Calu3 (cell line): Measurements from ENCODE around the gene TPP2. TPM values are rescaled to one million over a fixed set of nuclear protein-coding genes. Genes with fewer than 3 reads are reported as not detected.

Experiments
- BruUV-seq: library from RNA; stranded (reverse); fragments of 400-500 nt; replicated peaks from 2 replicates; lab custom pipeline; 2021; lab: Mats Ljungman, UMichigan
- CTCF ChIA-PET: fragments of 300-600 bp; sonication (Branson Sonifier 250); formaldehyde crosslinking; loops from one replicate; lab custom pipeline; 2022; ENCODE audit warnings: antibody characterized with exemption; lab: Charles Lee
- DNase-seq: peaks from one replicate; pipeline ENCODE4 v3.0.0; 2022
- H3K27ac Mint-ChIP-seq: one replicate; pipeline ENCODE4 v1.8.0; 2022; ENCODE audit warnings: mixed read lengths; ENCODE audit not compliant: unreplicated experiment
- H3K27me3 Mint-ChIP-seq: one replicate; pipeline ENCODE4 v1.8.0; 2022; ENCODE audit warnings: mixed read lengths; ENCODE audit not compliant: unreplicated experiment
- H3K36me3 Mint-ChIP-seq: one replicate; pipeline ENCODE4 v1.8.0; 2022; ENCODE audit warnings: mild to moderate bottlenecking, moderate library complexity, mixed read lengths; ENCODE audit not compliant: insufficient read depth, unreplicated experiment
- H3K4me1 Mint-ChIP-seq: one replicate; pipeline ENCODE4 v1.8.0; 2022; ENCODE audit warnings: mild to moderate bottlenecking, low read depth, mixed read lengths; ENCODE audit not compliant: unreplicated experiment
- H3K4me3 Mint-ChIP-seq: one replicate; pipeline ENCODE4 v1.8.0; 2022; ENCODE audit warnings: mild to moderate bottlenecking, low read depth, moderate library complexity, mixed read lengths; ENCODE audit not compliant: unreplicated experiment
- H3K9me3 Mint-ChIP-seq: one replicate; pipeline ENCODE4 v1.8.0; 2022; ENCODE audit warnings: low read depth, mixed read lengths; ENCODE audit not compliant: unreplicated experiment
- intact Hi-C: fragments of 100-400 bp; cut with micrococcal nuclease; formaldehyde crosslinking; loops from one replicate; pipeline ENCODE4 v1.10.0; 2022; ENCODE audit not compliant: unreplicated experiment
- total RNA-seq: library from RNA; stranded (reverse); gene quantifications from 2 replicates; pipeline ENCODE4 v1.2.3, GENCODE V29; 2022
- TF ChIP-seq, protein P1 (sequence below): fragments of 200-600 bp; IDR thresholded peaks from one replicate; pipeline ENCODE4 v1.8.0; 2022; ENCODE audit warnings: antibody characterized with exemption; ENCODE audit not compliant: unreplicated experiment

The TPP2 gene
- total RNA-seq, 1 experiment from 2014 or later, result 17.3 TPM

DNA sequence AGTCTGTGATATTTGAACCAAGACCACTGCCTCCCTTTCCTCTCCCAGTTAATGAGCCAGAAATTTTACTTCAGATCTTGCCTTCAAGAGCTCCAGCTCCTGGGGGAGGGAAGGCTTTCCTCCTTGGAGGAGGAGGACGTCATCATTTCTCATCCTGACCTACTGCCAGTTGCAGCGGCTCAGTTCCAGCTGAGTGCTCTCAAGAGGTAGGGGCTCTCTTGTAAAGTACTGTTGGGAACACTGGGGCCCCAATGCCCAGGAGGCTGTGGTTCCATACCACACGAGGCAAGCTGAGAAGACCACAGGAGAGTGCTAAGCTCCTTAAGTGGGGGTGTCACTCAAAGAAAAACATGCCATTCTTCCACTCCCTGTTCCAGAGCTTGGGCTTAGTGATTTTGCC is 61.9 kb downstream of the TPP2 start:
- CTCF ChIA-PET, result no interaction called here

DNA sequence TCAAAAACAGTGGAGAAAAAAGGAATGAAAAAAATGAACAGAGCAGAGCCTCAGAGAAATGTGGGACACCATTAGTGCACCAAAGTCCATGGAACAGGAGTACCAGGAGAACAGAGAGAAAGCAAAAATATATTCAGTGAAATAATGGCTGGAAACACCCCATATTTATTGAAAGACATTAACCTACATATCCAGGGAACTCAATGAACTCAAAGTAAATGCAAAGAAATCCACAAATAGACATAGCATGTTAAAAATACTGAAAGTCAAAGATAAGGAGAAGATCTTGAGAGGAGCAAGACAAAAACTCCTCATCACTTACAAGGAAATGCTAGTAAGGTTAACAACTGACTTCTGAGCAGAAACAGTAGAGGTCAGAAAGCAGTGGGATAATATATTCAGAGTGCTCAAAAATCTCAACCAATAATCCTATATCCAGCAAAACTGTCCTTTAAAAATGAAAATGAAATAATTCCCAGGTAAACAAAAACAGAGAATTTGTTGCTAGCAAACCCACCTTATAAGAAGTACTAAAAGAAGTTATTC is 62.5 kb downstream of the TPP2 start:
- H3K4me3 Mint-ChIP-seq, result no peak overlapping the region
- no peaks in the 10 kb centered on the region for H3K4me1 Mint-ChIP-seq
- DNase-seq, result no peak
- H3K27ac Mint-ChIP-seq, result no peak overlapping the region
- no peaks in the 10 kb centered on the region for H3K36me3 Mint-ChIP-seq
- TF ChIP-seq, protein P1, sequence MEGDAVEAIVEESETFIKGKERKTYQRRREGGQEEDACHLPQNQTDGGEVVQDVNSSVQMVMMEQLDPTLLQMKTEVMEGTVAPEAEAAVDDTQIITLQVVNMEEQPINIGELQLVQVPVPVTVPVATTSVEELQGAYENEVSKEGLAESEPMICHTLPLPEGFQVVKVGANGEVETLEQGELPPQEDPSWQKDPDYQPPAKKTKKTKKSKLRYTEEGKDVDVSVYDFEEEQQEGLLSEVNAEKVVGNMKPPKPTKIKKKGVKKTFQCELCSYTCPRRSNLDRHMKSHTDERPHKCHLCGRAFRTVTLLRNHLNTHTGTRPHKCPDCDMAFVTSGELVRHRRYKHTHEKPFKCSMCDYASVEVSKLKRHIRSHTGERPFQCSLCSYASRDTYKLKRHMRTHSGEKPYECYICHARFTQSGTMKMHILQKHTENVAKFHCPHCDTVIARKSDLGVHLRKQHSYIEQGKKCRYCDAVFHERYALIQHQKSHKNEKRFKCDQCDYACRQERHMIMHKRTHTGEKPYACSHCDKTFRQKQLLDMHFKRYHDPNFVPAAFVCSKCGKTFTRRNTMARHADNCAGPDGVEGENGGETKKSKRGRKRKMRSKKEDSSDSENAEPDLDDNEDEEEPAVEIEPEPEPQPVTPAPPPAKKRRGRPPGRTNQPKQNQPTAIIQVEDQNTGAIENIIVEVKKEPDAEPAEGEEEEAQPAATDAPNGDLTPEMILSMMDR, result no peak
- CTCF ChIA-PET, result no interaction called here
- intact Hi-C loops, result no loop called here
- no TSS peak for BruUV-seq
- H3K9me3 Mint-ChIP-seq, result no peaks in the 10 kb centered on the region
- no peaks in the 10 kb centered on the region for H3K27me3 Mint-ChIP-seq

More for the DNA sequence above, 61.9 kb downstream of the TPP2 start:
- TF ChIP-seq, protein P1, result no peak
- intact Hi-C loops, result no loop called here
- Mint-ChIP-seq H3K27ac (no peak overlapping the region), H3K4me1 (no peaks in the 10 kb centered on the region), H3K4me3 (no peak overlapping the region), H3K27me3 (no peaks in the 10 kb centered on the region), H3K36me3 (no peaks in the 10 kb centered on the region), H3K9me3 (no peaks in the 10 kb centered on the region)
- no peak for DNase-seq
- no TSS peak for BruUV-seq

DNA sequence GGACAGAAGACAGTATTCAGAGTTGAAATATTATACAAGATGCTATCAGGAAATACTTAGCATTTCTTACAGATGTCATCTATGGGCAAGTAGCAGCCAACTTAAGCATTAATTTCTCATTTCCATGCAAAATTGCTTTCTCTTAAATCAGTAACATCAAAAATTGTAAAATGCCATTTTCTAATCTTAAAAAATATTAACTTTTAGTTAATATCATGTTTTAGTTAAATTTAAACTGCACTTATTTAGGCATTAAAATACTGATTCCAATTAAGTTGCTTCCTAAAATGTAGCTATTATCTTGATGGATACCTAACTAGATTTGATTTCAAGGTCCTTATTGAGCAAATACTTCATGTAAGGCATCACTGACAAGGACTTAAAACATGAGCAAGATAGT is 70.2 kb downstream of the TPP2 start:
- TF ChIP-seq, protein P1, result no peak
- Mint-ChIP-seq H3K27ac (no peak overlapping the region), H3K4me3 (no peak overlapping the region), H3K27me3 (no peaks in the 10 kb centered on the region), H3K9me3 (no peaks in the 10 kb centered on the region), H3K36me3 (no peaks in the 10 kb centered on the region), H3K4me1 (no peaks in the 10 kb centered on the region)
- no TSS peak for BruUV-seq
- intact Hi-C loops, result no loop called here
- CTCF ChIA-PET, result interaction anchor here (0.6 kb wide), 1 partner anchor 59 kb away, joined by 4 read pairs; no protein-coding TSS in a partner anchor
- DNase-seq, result no peak

DNA sequence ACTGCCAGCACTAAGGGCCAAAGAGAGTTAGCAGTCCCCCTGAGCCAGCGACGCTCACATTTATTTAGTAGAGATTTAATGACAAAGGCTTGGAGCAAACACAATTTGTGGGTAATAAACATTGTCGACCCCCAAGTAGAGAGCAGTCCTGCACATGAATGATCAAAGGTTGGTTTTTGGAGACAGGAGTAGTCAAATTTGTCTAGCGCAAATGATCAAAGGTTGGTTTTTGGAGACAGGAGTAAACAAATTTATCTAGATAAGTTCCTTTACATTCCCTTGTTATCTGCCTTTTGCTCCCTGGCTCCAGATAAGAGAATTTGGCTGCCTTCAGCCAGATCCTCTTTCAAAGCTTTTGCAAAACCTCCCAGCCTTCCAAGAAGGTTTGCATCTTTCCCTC is 71.1 kb downstream of the TPP2 start:
- Mint-ChIP-seq H3K27ac (no peak overlapping the region), H3K36me3 (no peaks in the 10 kb centered on the region), H3K9me3 (no peaks in the 10 kb centered on the region), H3K4me3 (no peak overlapping the region), H3K4me1 (no peaks in the 10 kb centered on the region), H3K27me3 (no peaks in the 10 kb centered on the region)
- no TSS peak for BruUV-seq
- intact Hi-C loops, result no loop called here
- no peak for DNase-seq
- CTCF ChIA-PET, result no interaction called here
- TF ChIP-seq, protein P1, result no peak
